SK-N-SH (cell line): Measurements from ENCODE around the gene CD68. TPM values are rescaled to one million over a fixed set of nuclear protein-coding genes. Genes with fewer than 3 reads are reported as not detected.

Experiments used
- CTCF ChIA-PET: fragments of 300-600, 350-600 bp; formaldehyde crosslinking; extraction: SDS; loops from one replicate; lab custom pipeline; 2021; lab: Yijun Ruan, JAX
- POLR2A ChIA-PET: fragments of 350-600 bp; sonication (Branson Sonifier 250); formaldehyde crosslinking; extraction: SDS; loops from one replicate; lab custom pipeline; 2020; ENCODE audit warnings: antibody characterized with exemption, inconsistent platforms; lab: Yijun Ruan, JAX
- DNase-seq: peaks from one replicate; pipeline ENCODE4 v3.0.0; 2012
- H2AFZ ChIP-seq: fragments of 200-600 bp; sonication (generic); 2 replicates; pipeline ENCODE4 v1.8.1; 2016; ENCODE audit warnings: antibody characterized with exemption, mild to moderate bottlenecking, low read depth
- H3F3A ChIP-seq: fragments of 200-600 bp; sonication (generic); replicated peaks from 2 replicates; pipeline ENCODE3; 2016; ENCODE audit warnings: antibody characterized with exemption, mild to moderate bottlenecking; ENCODE audit not compliant: insufficient read depth
- H3K27ac ChIP-seq, 2 experiments: fragments of 200-500 bp in 1 of 2; fragments of 200-600 bp in 1 of 2; sonication (Bioruptor generic) in 1 of 2; sonication (generic), shearing (Covaris generic) in 1 of 2; 2 replicates each; pipeline versions ENCODE4 v1.5.1 to v1.6.1; 2014 to 2016; ENCODE audit warnings: low read depth in 2 of 2, inconsistent platforms in 1 of 2, low read length in 1 of 2, mild to moderate bottlenecking in 1 of 2, mixed read lengths in 1 of 2
- H3K27me3 ChIP-seq: fragments of 200-600 bp; sonication (generic), shearing (Covaris generic); 2 replicates; pipeline ENCODE4 v1.6.1; 2016; ENCODE audit warnings: mixed run types; ENCODE audit not compliant: insufficient read depth
- H3K36me3 ChIP-seq, 2 experiments: fragments of 200-500 bp in 1 of 2; fragments of 200-600 bp in 1 of 2; sonication (Bioruptor generic) in 1 of 2; sonication (generic) in 1 of 2; replicated peaks in 1 of 2; 2 replicates each; pipeline versions ENCODE3 to v1.5.1; 2014 to 2016; ENCODE audit warnings: low read length in 1 of 2, mild to moderate bottlenecking in 1 of 2; ENCODE audit not compliant: insufficient read depth in 2 of 2, control insufficient read depth in 1 of 2
- H3K4me1 ChIP-seq, 2 experiments: fragments of 200-500 bp in 1 of 2; fragments of 200-600 bp in 1 of 2; sonication (Bioruptor generic) in 1 of 2; sonication (generic), shearing (Covaris generic) in 1 of 2; 2 replicates each; pipeline versions ENCODE4 v1.5.1 to v1.6.1; 2014 to 2016; ENCODE audit warnings: low read depth in 1 of 2, low read length in 1 of 2, mixed run types in 1 of 2; ENCODE audit not compliant: insufficient read depth in 2 of 2, control insufficient read depth in 1 of 2
- H3K4me2 ChIP-seq: fragments of 200-600 bp; sonication (generic), shearing (Covaris generic); 2 replicates; pipeline ENCODE4 v1.6.1; 2017; ENCODE audit warnings: mixed run types
- H3K4me3 ChIP-seq, 2 experiments: fragments of 200-500 bp in 1 of 2; fragments of 200-600 bp in 1 of 2; sonication (Bioruptor generic) in 1 of 2; sonication (generic), shearing (Covaris generic) in 1 of 2; 2 replicates each; pipeline versions ENCODE4 v1.5.1 to v1.8.1; 2014 to 2016; ENCODE audit warnings: low read depth in 2 of 2, inconsistent platforms in 1 of 2, low read length in 1 of 2, mild to moderate bottlenecking in 1 of 2, mixed read lengths in 1 of 2, moderate library complexity in 1 of 2
- H3K79me2 ChIP-seq: fragments of 200-600 bp; sonication (generic); 2 replicates; pipeline ENCODE4 v1.8.1; 2017; ENCODE audit warnings: mild to moderate bottlenecking; ENCODE audit not compliant: insufficient read depth
- H3K9ac ChIP-seq: fragments of 200-600 bp; sonication (generic); 2 replicates; pipeline ENCODE4 v1.6.1; 2017; ENCODE audit warnings: mixed run types
- H3K9me2 ChIP-seq: fragments of 200-600 bp; sonication (generic); 2 replicates; pipeline ENCODE4 v1.6.1; 2017; ENCODE audit warnings: mixed run types
- H3K9me3 ChIP-seq: fragments of 200-600 bp; sonication (generic); 2 replicates; pipeline ENCODE4 v1.6.1; 2017; ENCODE audit warnings: mixed run types, mild to moderate bottlenecking, moderate library complexity
- H4K20me1 ChIP-seq: fragments of 200-600 bp; sonication (generic); 2 replicates; pipeline ENCODE4 v1.6.1; 2017; ENCODE audit warnings: mild to moderate bottlenecking, mixed run types; ENCODE audit not compliant: insufficient read depth
- ELF1 ChIP-seq: IDR thresholded peaks from 2 replicates; pipeline ENCODE4 v1.4.0; 2012
- EZH2phosphoT487 ChIP-seq: fragments of 200-600 bp; sonication (generic); IDR thresholded peaks from 2 replicates; pipeline ENCODE4 v1.6.1; 2017; ENCODE audit warnings: low read depth, mixed run types, mild to moderate bottlenecking, antibody characterized with exemption, moderate library complexity, borderline replicate concordance
- FOSL2 ChIP-seq: IDR thresholded peaks from 2 replicates; pipeline ENCODE4 v1.4.0; 2012; ENCODE audit warnings: low read depth, mild to moderate bottlenecking, moderate library complexity, borderline replicate concordance
- FOXM1 ChIP-seq: IDR thresholded peaks from 2 replicates; pipeline ENCODE4 v1.4.0; 2012; ENCODE audit warnings: low read depth, mild to moderate bottlenecking
- GATA2 ChIP-seq: sonication (generic); formaldehyde crosslinking; IDR thresholded peaks from 2 replicates; pipeline ENCODE4 v1.5.0; 2020; ENCODE audit warnings: mild to moderate bottlenecking, missing genetic modification reagents
- JUND ChIP-seq: IDR thresholded peaks from 2 replicates; pipeline ENCODE4 v1.4.0; 2012
- MXI1 ChIP-seq: IDR thresholded peaks from 2 replicates; pipeline ENCODE4 v1.6.1; 2012; ENCODE audit warnings: mild to moderate bottlenecking, low read depth, low read length, improper control_type of control experiment
- NFIC ChIP-seq: IDR thresholded peaks from 2 replicates; pipeline ENCODE4 v1.4.0; 2012; ENCODE audit warnings: borderline replicate concordance
- NRF1 ChIP-seq: IDR thresholded peaks from 2 replicates; pipeline ENCODE4 v1.6.1; 2012; ENCODE audit warnings: low read depth, mild to moderate bottlenecking, low read length
- POLR2AphosphoS5 ChIP-seq: IDR thresholded peaks from 2 replicates; pipeline ENCODE4 v1.6.1; 2012; ENCODE audit warnings: low read depth, low read length
- RCOR1 ChIP-seq: fragments of 150-350 bp; IDR thresholded peaks from 2 replicates; pipeline ENCODE4 v1.6.1; 2017; ENCODE audit warnings: antibody characterized with exemption, low read length
- SMC3 ChIP-seq: IDR thresholded peaks from 2 replicates; pipeline ENCODE4 v1.6.1; 2012; ENCODE audit warnings: low read depth, low read length, improper control_type of control experiment
- TCF12 ChIP-seq: IDR thresholded peaks from 2 replicates; pipeline ENCODE4 v1.4.0; 2012
- TEAD4 ChIP-seq: IDR thresholded peaks from 2 replicates; pipeline ENCODE4 v1.4.0; 2012; ENCODE audit warnings: mild to moderate bottlenecking, borderline replicate concordance; ENCODE audit not compliant: insufficient read depth
- YY1 ChIP-seq: IDR thresholded peaks from 2 replicates; pipeline ENCODE4 v1.4.0; 2012; ENCODE audit warnings: low read depth, mild to moderate bottlenecking
- WGBS: methylation state at CpG from one replicate; pipeline ENCODE4 v1.1.6; 2017; ENCODE audit warnings: low lambda C conversion rate; 5-methylcytosine and 5-hydroxymethylcytosine counted together
- polyA plus RNA-seq, 3 experiments: library from polyadenylated mRNA; depleted of rRNA; stranded (reverse); fragments of >200 nt; gene quantifications; 2 replicates each; pipeline ENCODE4 v1.2.3, GENCODE V29; 2012
- TF ChIP-seq, protein P1 (sequence below): fragments of 200-600 bp; sonication (generic); IDR thresholded peaks from 2 replicates; pipeline ENCODE4 v1.6.1; 2017; ENCODE audit warnings: antibody characterized with exemption, mild to moderate bottlenecking, moderate library complexity
- TF ChIP-seq, protein P2 (sequence below): IDR thresholded peaks from 2 replicates; pipeline ENCODE4 v1.4.0; 2012; ENCODE audit warnings: low read depth
- TF ChIP-seq, protein P3 (sequence below): fragments of 150-350 bp; IDR thresholded peaks from 2 replicates; pipeline ENCODE4 v1.6.1; 2016; ENCODE audit warnings: mild to moderate bottlenecking, low read depth, low read length

CD68 gene
- polyA plus RNA-seq, 1 of the 3 experiments (the other 2 are of a cell fraction): 62.4 TPM

DNA sequence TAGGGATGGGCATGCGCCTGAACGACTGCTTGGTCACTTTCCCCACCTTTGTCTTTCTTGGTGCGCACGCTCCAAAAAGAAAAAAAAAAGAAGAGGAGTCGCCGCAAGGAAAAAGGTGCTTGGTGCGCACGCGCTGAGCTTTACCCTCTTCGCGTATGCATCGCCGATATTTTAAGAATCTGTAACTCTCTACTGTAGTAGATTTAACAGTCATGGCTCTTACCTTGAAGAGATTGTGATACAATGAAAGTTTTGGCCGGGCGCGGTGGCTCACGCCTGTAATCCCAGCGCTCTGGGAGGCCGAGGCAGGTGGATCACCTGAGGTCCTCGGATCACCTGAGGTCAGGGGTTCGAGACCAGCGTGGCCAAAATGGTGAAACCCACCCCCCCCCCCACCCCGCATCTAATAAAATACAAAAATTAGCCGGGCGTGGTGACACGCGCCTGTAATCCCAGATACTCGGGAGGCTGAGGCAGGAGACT lies 35.9 kb downstream of the CD68 start (continued):
- TF ChIP-seq FOSL2: no peak
- TF ChIP-seq YY1: no peak
- TF ChIP-seq POLR2AphosphoS5: no peak
- TF ChIP-seq NRF1: peak; percentile 94
- TF ChIP-seq, protein P1, sequence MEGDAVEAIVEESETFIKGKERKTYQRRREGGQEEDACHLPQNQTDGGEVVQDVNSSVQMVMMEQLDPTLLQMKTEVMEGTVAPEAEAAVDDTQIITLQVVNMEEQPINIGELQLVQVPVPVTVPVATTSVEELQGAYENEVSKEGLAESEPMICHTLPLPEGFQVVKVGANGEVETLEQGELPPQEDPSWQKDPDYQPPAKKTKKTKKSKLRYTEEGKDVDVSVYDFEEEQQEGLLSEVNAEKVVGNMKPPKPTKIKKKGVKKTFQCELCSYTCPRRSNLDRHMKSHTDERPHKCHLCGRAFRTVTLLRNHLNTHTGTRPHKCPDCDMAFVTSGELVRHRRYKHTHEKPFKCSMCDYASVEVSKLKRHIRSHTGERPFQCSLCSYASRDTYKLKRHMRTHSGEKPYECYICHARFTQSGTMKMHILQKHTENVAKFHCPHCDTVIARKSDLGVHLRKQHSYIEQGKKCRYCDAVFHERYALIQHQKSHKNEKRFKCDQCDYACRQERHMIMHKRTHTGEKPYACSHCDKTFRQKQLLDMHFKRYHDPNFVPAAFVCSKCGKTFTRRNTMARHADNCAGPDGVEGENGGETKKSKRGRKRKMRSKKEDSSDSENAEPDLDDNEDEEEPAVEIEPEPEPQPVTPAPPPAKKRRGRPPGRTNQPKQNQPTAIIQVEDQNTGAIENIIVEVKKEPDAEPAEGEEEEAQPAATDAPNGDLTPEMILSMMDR: no peak

DNA sequence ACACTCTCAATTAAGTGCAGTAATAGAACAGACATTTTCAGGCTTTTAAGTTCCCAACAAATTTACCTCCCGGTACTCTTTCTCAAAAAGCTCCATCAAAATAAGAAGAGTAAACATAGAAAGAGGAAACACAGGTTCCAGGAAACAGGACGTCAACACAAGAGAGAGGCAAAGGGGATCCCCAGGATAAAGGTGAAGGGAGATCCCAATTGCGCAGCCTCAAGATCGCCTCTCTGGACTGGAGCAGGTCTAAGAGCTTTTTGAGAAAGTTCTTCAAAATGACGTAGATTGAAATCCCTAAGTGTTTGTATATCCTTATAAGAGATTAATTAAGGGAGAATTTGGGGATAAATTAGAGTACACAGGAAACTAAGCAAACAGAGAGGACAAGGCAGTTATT lies 39.2 kb downstream of the CD68 start:
- CTCF ChIA-PET: interaction anchor here (0.9 to 3.6 kb wide), 3 partner anchors 14 to 266 kb away, joined by 3 to 16 read pairs (median 5); partner anchors contain the start of genes TP53 and WRAP53

More for the DNA sequence above, 39.2 kb downstream of the CD68 start:
- TF ChIP-seq MXI1 (no peak), TEAD4 (no peak), NRF1 (no peak), RCOR1 (no peak), SMC3 (no peak), TCF12 (no peak), FOXM1 (no peak), JUND (no peak), NFIC (no peak), GATA2 (CRISPR knock-in tag) (no peak), POLR2AphosphoS5 (no peak), ELF1 (no peak), FOSL2 (no peak), EZH2phosphoT487 (no peak)
- TF ChIP-seq, protein P2, sequence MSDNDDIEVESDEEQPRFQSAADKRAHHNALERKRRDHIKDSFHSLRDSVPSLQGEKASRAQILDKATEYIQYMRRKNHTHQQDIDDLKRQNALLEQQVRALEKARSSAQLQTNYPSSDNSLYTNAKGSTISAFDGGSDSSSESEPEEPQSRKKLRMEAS: no peak
- TF ChIP-seq, protein P3, sequence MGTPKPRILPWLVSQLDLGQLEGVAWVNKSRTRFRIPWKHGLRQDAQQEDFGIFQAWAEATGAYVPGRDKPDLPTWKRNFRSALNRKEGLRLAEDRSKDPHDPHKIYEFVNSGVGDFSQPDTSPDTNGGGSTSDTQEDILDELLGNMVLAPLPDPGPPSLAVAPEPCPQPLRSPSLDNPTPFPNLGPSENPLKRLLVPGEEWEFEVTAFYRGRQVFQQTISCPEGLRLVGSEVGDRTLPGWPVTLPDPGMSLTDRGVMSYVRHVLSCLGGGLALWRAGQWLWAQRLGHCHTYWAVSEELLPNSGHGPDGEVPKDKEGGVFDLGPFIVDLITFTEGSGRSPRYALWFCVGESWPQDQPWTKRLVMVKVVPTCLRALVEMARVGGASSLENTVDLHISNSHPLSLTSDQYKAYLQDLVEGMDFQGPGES: no peak
- H3K9ac ChIP-seq: no peak overlapping the region
- H3K4me1 ChIP-seq: peaks cover 0 to 2% of the 10 kb centered on the region in 2 experiments; a peak in 2 of 4 replicates
- peaks cover 8% of the 10 kb centered on the region for H3K79me2 ChIP-seq
- no peak overlapping the region for H3K4me2 ChIP-seq
- DNase-seq: no peak
- H3K36me3 ChIP-seq: no peaks in the 10 kb centered on the region
- H3K27ac ChIP-seq: no peak overlapping the region
- 89% methylated on average over 5 of the region's 5 CpGs for WGBS
- H2AFZ ChIP-seq: no peak overlapping the region
- no peaks in the 10 kb centered on the region for H3K9me2 ChIP-seq
- H3K27me3 ChIP-seq: no peaks in the 10 kb centered on the region
- no peaks in the 10 kb centered on the region for H3F3A ChIP-seq
- no peaks in the 10 kb centered on the region for H3K9me3 ChIP-seq
- H3K4me3 ChIP-seq: no peak overlapping the region
- peaks cover 5% of the 10 kb centered on the region; the same call in 1 of the 2 replicates for H4K20me1 ChIP-seq
- POLR2A ChIA-PET: no interaction called here
